AG08396 (cell line): ENCODE data around the gene LHX4.

Experiments used
- DNase-seq: peaks from one replicate; pipeline ENCODE4 v3.0.0; 2012; ENCODE audit warnings: low spot score, mixed read lengths

Gene LHX4

GRCh38 chr1:180299479-180300221 is 69.6 kb downstream of the LHX4 start:
- DNase-seq, result no peak

DNA sequence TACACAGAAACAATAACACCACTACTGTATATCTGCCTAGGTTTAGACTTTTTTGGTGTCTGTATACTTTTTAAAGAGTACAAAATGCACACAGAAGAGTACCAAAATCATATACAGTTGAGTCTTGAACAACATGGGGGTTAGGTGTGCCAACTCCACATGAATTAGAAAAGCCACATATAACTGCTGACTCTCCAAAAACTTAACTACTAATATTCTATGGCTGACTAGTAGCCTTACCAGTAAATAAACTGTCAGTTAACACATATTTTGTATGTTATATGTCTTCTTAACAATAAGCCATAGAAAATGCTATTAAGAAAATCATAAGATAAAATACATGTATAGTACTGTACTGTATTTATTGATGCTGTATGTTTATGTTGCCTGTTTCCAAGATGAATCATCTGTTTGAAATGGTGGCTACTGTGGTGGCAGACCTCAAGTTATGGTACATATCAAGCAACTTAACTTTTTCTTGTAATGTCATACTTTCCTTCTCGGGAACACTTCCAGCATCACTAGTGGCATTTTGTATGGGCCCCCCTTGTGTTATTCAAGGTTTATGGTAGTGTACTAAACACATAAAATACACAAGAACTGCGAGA is 71.2 kb downstream of the LHX4 start:
- DNase-seq, result no peak

GRCh38 chr1:180309338-180309737 is 79.3 kb downstream of the LHX4 start:
- DNase-seq, result peak; percentile 23

GRCh38 chr1:180310095-180310494 is 80.0 kb downstream of the LHX4 start:
- DNase-seq, result no peak

GRCh38 chr1:180311011-180311730 is 81.1 kb downstream of the LHX4 start:
- peak; percentile 13 for DNase-seq

GRCh38 chr1:180312926-180313325 is 82.9 kb downstream of the LHX4 start:
- DNase-seq, result no peak

- DNase-seq, result no peak
These were observed 97.0 kb downstream of the LHX4 start for GRCh38 chr1:180327089-180327488.
